HEK293T (cell line): Measurements from ENCODE around the gene TNFRSF25.
A peak's percentile ranks its signal among the peaks of the same experiment; 100 is the strongest.

Source experiments
- CTCF ChIA-PET: fragments of 350-600 bp; formaldehyde crosslinking; extraction: SDS; loops from one replicate; lab custom pipeline; 2021; ENCODE audit warnings: antibody characterized with exemption, inconsistent platforms; lab: Yijun Ruan, JAX
- POLR2A ChIA-PET: fragments of 350-600 bp; formaldehyde crosslinking; extraction: SDS; loops from one replicate; lab custom pipeline; 2020; ENCODE audit warnings: antibody characterized with exemption, inconsistent platforms; lab: Yijun Ruan, JAX
- DNase-seq: peaks from one replicate; pipeline ENCODE4 v3.0.0; 2012; ENCODE audit warnings: mixed read lengths; ENCODE audit errors: extremely low spot score
- ARNT ChIP-seq: fragments of 450-650 bp; IDR thresholded peaks from 2 replicates; pipeline ENCODE4 v1.6.1; 2017; ENCODE audit warnings: mild to moderate bottlenecking
- BHLHE40 ChIP-seq: fragments of 450-650 bp; IDR thresholded peaks from 2 replicates; pipeline ENCODE4 v1.6.1; 2016; ENCODE audit warnings: mild to moderate bottlenecking, moderate library complexity, borderline replicate concordance
- CTBP1 ChIP-seq: fragments of 450-650 bp; IDR thresholded peaks from 2 replicates; pipeline ENCODE4 v1.6.1; 2016; ENCODE audit warnings: borderline replicate concordance
- ELF4 ChIP-seq: fragments of 450-650 bp; IDR thresholded peaks from 2 replicates; pipeline ENCODE4 v1.6.1; 2017; ENCODE audit warnings: antibody characterized with exemption
- FOXA1 ChIP-seq: fragments of 450-650 bp; IDR thresholded peaks from 2 replicates; pipeline ENCODE4 v1.6.1; 2016; ENCODE audit warnings: mild to moderate bottlenecking
- FOXK2 ChIP-seq: fragments of 450-650 bp; IDR thresholded peaks from 2 replicates; pipeline ENCODE4 v1.6.1; 2016; ENCODE audit warnings: mild to moderate bottlenecking
- FOXM1 ChIP-seq: fragments of 450-650 bp; IDR thresholded peaks from 2 replicates; pipeline ENCODE4 v1.6.1; 2017; ENCODE audit warnings: mild to moderate bottlenecking, borderline replicate concordance
- HDGF ChIP-seq: fragments of 450-650 bp; IDR thresholded peaks from 2 replicates; pipeline ENCODE4 v1.6.1; 2017; ENCODE audit warnings: antibody characterized with exemption, borderline replicate concordance
- L3MBTL2 ChIP-seq: fragments of 450-650 bp; conservative IDR thresholded peaks from 2 replicates; pipeline ENCODE4 v1.6.1; 2016; ENCODE audit warnings: mild to moderate bottlenecking
- LEF1 ChIP-seq: fragments of 450-650 bp; IDR thresholded peaks from 2 replicates; pipeline ENCODE4 v1.6.1; 2017; ENCODE audit warnings: mild to moderate bottlenecking, borderline replicate concordance
- NFRKB ChIP-seq: fragments of 450-650 bp; IDR thresholded peaks from 2 replicates; pipeline ENCODE4 v1.6.1; 2016; ENCODE audit warnings: mild to moderate bottlenecking, moderate library complexity
- SP1 ChIP-seq: fragments of 450-650 bp; IDR thresholded peaks from 2 replicates; pipeline ENCODE4 v1.6.1; 2017
- SUZ12 ChIP-seq: fragments of 450-650 bp; IDR thresholded peaks from 2 replicates; pipeline ENCODE4 v1.6.1; 2016; ENCODE audit warnings: mild to moderate bottlenecking
- TARDBP ChIP-seq: fragments of 450-650 bp; IDR thresholded peaks from 2 replicates; pipeline ENCODE4 v1.6.1; 2016
- ZNF384 ChIP-seq: fragments of 450-650 bp; IDR thresholded peaks from 2 replicates; pipeline ENCODE4 v1.6.1; 2016
- TF ChIP-seq, protein P1 (sequence below): fragments of 450-650 bp; IDR thresholded peaks from 2 replicates; pipeline ENCODE4 v1.6.1; 2016

Gene TNFRSF25

GRCh38 chr1:6445062-6445763 lies 20.8 kb downstream of the TNFRSF25 start:
- no peak for TF ChIP-seq ARNT
- ChIA-PET CTCF (no interaction called here), POLR2A (no interaction called here)
- DNase-seq = no peak

DNA sequence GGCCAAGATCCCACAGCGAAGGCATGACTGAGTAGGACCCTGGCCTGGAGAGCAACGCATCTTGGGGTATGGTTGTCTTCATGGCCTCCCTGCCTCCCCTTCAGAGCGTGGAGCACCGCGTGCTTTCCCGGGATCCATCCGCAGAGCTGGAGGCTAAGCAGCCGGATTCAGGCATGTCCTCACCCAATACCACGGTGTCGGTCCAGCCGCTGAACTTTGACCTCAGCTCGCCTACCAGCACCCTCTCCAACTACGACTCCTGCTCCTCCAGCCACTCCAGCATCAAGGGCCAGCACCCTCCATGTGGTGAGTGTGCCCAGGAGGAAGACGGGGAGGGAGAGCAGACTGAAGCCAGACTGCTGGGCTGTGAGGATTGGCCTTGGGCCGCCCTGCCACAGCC lies 21.6 kb downstream of the TNFRSF25 start:
- CTCF ChIA-PET = no interaction called here
- POLR2A ChIA-PET = no interaction called here
- no peak for DNase-seq
- TF ChIP-seq HDGF (no peak), SP1 (no peak), TARDBP (no peak), ELF4 (no peak), FOXM1 (no peak), SUZ12 (no peak), FOXA1 (no peak), FOXK2 (no peak), CTBP1 (no peak), LEF1 (no peak), ZNF384 (no peak), ARNT (no peak), L3MBTL2 (no peak), BHLHE40 (no peak), NFRKB (no peak)
- TF ChIP-seq, protein P1, sequence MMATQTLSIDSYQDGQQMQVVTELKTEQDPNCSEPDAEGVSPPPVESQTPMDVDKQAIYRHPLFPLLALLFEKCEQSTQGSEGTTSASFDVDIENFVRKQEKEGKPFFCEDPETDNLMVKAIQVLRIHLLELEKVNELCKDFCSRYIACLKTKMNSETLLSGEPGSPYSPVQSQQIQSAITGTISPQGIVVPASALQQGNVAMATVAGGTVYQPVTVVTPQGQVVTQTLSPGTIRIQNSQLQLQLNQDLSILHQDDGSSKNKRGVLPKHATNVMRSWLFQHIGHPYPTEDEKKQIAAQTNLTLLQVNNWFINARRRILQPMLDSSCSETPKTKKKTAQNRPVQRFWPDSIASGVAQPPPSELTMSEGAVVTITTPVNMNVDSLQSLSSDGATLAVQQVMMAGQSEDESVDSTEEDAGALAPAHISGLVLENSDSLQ = no peak

DNA sequence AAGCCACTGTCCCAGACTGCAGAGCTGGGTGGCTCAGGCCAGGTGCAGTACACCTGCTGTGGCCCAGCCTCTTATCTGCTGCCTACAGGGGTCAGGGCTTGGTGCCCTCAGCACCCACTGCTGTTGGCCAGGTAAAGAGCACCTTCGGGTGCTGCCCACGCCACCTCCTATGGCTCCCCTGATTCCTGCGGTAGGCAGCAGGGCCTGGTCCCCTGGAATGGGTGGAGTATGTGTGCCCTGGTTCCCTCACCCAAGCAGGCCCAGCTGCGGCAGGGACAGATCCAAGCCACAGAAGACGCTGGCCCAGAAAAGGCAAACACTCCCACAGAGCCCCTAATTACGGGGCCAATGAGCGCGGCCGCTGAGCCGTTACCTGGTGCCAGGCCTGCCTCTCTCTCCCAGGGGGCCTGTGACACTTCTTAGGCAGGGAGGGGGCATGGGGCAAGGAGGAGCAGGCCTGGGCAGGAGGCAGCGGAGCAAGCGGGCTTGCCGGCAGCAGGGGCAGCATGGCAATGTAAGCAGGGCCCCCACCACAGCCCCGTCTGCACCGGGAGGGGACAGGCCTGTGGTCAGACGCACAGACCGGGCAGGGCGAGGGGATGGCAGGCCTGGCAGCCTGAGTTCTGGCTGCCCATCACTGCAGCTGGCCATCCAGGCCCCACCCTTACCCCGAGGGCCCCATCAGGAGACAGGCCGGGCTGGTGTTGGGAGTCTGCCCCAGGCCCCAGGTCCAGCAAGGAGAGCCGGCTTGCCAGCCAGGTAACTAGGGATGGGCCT lies 22.4 kb downstream of the TNFRSF25 start:
- TF ChIP-seq ARNT (no peak), NFRKB (no peak), ZNF384 (no peak), FOXK2 (no peak), CTBP1 (no peak), SP1 (no peak), LEF1 (no peak), TARDBP (no peak)
- no peak for DNase-seq
- ChIA-PET POLR2A (no interaction called here), CTCF (no interaction called here)

DNA sequence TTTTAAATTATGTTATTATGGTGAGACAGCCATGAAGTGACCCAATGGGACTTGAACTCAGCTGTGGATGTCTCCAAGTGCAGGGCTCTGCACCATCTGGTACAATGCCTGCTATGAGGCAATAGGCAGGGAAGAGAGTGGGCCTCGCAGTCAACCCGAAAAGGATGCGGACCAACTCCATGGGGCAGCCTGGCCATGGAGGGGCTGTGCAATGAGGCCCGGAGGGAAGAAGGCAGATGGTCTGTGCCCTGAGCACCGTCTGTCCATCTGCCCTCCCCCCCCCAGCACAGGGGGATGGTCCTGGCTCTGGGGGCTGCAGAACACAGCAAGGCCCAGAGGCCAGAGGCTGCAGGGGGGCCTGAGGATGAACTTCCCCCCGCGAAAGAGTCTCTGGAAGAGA lies 24.4 kb downstream of the TNFRSF25 start:
- no peak for TF ChIP-seq ZNF384
- no peak for TF ChIP-seq FOXM1
- no peak for TF ChIP-seq FOXA1
- no peak for TF ChIP-seq SP1
- no peak for TF ChIP-seq ELF4
- no peak for TF ChIP-seq FOXK2
- TF ChIP-seq, protein P1 = no peak
- no peak for TF ChIP-seq NFRKB
- TF ChIP-seq BHLHE40 = no peak
- no peak for TF ChIP-seq LEF1
- TF ChIP-seq L3MBTL2 = no peak
- TF ChIP-seq HDGF = no peak
- TF ChIP-seq SUZ12 = no peak
- ChIA-PET POLR2A (no interaction called here), CTCF (interaction anchor here (0.9 kb wide), 1 partner anchor 11 kb away, joined by 3 read pairs; no protein-coding TSS in a partner anchor)
- DNase-seq = no peak

DNA sequence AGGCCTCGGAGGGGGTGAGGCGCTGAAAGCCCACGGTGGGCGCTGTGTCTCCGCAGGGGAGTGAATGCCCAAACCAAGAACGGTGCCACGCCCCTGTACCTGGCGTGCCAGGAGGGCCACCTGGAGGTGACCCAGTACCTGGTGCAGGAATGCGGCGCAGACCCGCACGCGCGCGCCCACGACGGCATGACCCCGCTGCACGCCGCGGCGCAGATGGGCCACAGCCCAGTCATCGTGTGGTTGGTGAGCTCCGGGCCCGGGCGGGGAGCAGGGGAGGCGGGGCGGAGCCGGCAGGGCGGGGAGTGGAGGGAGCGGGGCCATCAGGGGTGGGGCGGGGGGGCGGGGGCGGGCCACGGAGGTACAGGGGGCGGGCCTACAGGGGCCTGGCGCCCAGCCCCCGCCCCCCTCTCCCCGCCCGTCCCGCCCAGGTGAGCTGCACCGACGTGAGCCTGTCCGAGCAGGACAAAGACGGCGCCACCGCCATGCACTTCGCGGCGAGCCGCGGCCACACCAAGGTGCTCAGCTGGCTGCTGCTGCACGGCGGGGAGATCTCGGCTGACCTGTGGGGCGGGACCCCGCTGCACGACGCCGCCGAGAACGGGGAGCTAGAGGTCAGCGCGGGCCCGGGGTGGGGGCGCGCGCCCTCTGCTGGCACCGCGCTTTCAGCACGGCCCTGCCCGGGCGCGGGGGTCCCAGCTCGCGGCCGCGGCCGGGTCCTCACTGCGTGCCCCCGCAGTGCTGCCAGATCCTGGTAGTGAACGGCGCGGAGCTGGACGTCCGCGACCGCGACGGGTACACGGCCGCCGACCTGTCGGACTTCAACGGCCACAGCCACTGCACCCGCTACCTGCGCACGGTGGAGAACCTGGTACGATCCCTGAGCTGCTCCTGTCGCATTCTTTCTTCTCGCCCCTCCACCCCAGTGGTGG lies 25.5 kb downstream of the TNFRSF25 start:
- TF ChIP-seq ZNF384 (no peak), FOXM1 (no peak)
- TF ChIP-seq, protein P1 = no peak
- peak; percentile 73 for DNase-seq
- CTCF ChIA-PET = interaction anchor here (0.6 to 1.4 kb wide), 8 partner anchors 8 to 92 kb away, joined by 3 to 5 read pairs (median 4); no protein-coding TSS in a partner anchor
- POLR2A ChIA-PET = no interaction called here
